Measurements from ENCODE around the gene RASA3. TPM values are rescaled to one million over a fixed set of nuclear protein-coding genes. Genes with fewer than 3 reads are reported as not detected.

The RASA3 gene
- total and polyA plus RNA-seq, 2 of the 8 experiments (the other 6 are each of a cell fraction or from before 2014, with no cell fraction given) = 7.5 to 21.9 TPM

GRCh38 chr13:114123876-114124275 lies 8.5 kb downstream of the RASA3 start:
- H3K27ac ChIP-seq (ENCODE audit: low read depth, low read length) = no peak overlapping the region
- H4K91ac ChIP-seq (replicated peaks; ENCODE audit: insufficient read length, low read length) = no peak overlapping the region
- H3K4ac ChIP-seq (replicated peaks; ENCODE audit: insufficient read length, low read depth, low read length) = no peak overlapping the region
- H3K18ac ChIP-seq (ENCODE audit: extremely low read depth, low read length) = no peak overlapping the region
- no peak overlapping the region; the same call in 1 of the 2 replicates for H4K8ac ChIP-seq (ENCODE audit: extremely low read depth, insufficient read depth, low read length)
- H2BK5ac ChIP-seq (ENCODE audit: low read depth, low read length) = no peak overlapping the region
- no peak overlapping the region for H2BK15ac ChIP-seq (ENCODE audit: low read length)
- H2AFZ ChIP-seq (ENCODE audit: low read length) = no peak overlapping the region
- H3K9ac ChIP-seq (replicated peaks in 1 of 4; ENCODE audit: extremely low read depth in 1 of 4, low read depth in 3 of 4, low read length in 3 of 4) = no peak overlapping the region
- no peaks in the 10 kb centered on the region for H3K9me3 ChIP-seq (ENCODE audit: insufficient read depth in 2 of 2, low read depth in 1 of 2, low read length in 1 of 2)
- no peak for FAIRE-seq
- no peak overlapping the region for H2AK5ac ChIP-seq (ENCODE audit: low read depth, low read length)
- no peak overlapping the region for H3K14ac ChIP-seq (ENCODE audit: insufficient read length)
- no peak for DNase-seq (ENCODE audit: low read depth in 1 of 2, low spot score in 2 of 2)
- H4K20me1 ChIP-seq (replicated peaks in 1 of 2; ENCODE audit: control insufficient read depth in 1 of 2, insufficient read depth in 2 of 2, low read length in 2 of 2) = peaks cover 2 to 10% of the 10 kb centered on the region in 2 experiments
- H3K27me3 ChIP-seq (replicated peaks in 1 of 4; ENCODE audit: control insufficient read depth in 3 of 4, extremely low read depth in 1 of 4, insufficient read depth in 3 of 4, low read length in 3 of 4) = no peaks in the 10 kb centered on the region
- H3K23ac ChIP-seq (ENCODE audit: insufficient read length) = no peak overlapping the region
- ChIA-PET CTCF (ENCODE audit: partially characterized antibody) (no interaction called here), POLR2A (ENCODE audit: partially characterized antibody) (no interaction called here)
- no peaks in the 10 kb centered on the region for H3K36me3 ChIP-seq (ENCODE audit: control insufficient read depth in 2 of 4, insufficient read depth in 4 of 4, low read length in 3 of 4)
- no peak overlapping the region for H2BK12ac ChIP-seq (ENCODE audit: low read depth, low read length)
- peaks cover 17% of the 10 kb centered on the region for H3K79me1 ChIP-seq (ENCODE audit: low read depth, low read length)
- 91% methylated on average over 14 of the region's 14 CpGs; no CpG with 5 or more reads in 1 of the 2 experiments for WGBS, 2 experiments (ENCODE audit: extremely low coverage in 1 of 2, insufficient coverage in 1 of 2, insufficient read length in 1 of 2, insufficient replicate concordance in 2 of 2, low coverage in 1 of 2, low lambda C conversion rate in 2 of 2, missing lambda C conversion rate in 1 of 2)
- H2BK120ac ChIP-seq (replicated peaks; ENCODE audit: low read depth, low read length) = no peak overlapping the region
- no peak overlapping the region for H3K4me3 ChIP-seq (ENCODE audit: extremely low read depth in 1 of 4, insufficient read depth in 2 of 4, low read depth in 3 of 4, low read length in 4 of 4)
- H3K4me2 ChIP-seq (ENCODE audit: insufficient read depth in 1 of 2, low read depth in 2 of 2, low read length in 2 of 2) = no peak overlapping the region
- H3K4me1 ChIP-seq (replicated peaks in 1 of 4; ENCODE audit: control insufficient read depth in 3 of 4, insufficient read depth in 4 of 4, low read length in 3 of 4) = peaks cover 7 to 17% (median 12%) of the 10 kb centered on the region in 4 experiments
- H4K5ac ChIP-seq (ENCODE audit: insufficient read length, low read depth, low read length) = no peak overlapping the region
- H3K79me2 ChIP-seq (ENCODE audit: control insufficient read depth in 1 of 2, insufficient read depth in 2 of 2, low read length in 2 of 2) = peaks cover 0 to 45% of the 10 kb centered on the region in 2 experiments; a peak in 3 of 4 replicates
- no peaks in the 10 kb centered on the region for H3K23me2 ChIP-seq (ENCODE audit: low read depth, low read length)
- no peak overlapping the region for H2BK20ac ChIP-seq (ENCODE audit: low read length)
- H3K56ac ChIP-seq (replicated peaks; ENCODE audit: insufficient read length, low read depth, low read length) = no peak overlapping the region
- TF ChIP-seq MAFK (IDR thresholded peaks at IDR 0.05; ENCODE audit: low read depth, low read length) (no peak), HDAC2 (IDR thresholded peaks at IDR 0.05; ENCODE audit: borderline replicate concordance in 1 of 2, low read depth in 2 of 2, low read length in 2 of 2) (no peak), KDM1A (IDR thresholded peaks at IDR 0.05; ENCODE audit: borderline replicate concordance, low read length) (no peak), HDAC6 (IDR thresholded peaks at IDR 0.05; ENCODE audit: low read depth, low read length) (no peak), JUND (IDR thresholded peaks at IDR 0.05; ENCODE audit: low read length) (no peak), CBX8 (IDR thresholded peaks at IDR 0.05; ENCODE audit: borderline replicate concordance, low read depth, low read length) (no peak), SIN3A (conservative IDR thresholded peaks at IDR 0.05 in 1 of 2, IDR thresholded peaks at IDR 0.05 in 1 of 2; ENCODE audit: low read depth in 1 of 2, low read length in 2 of 2) (no peak), SP2 (IDR thresholded peaks at IDR 0.05; ENCODE audit: low read length) (no peak), PHF8 (conservative IDR thresholded peaks at IDR 0.05; ENCODE audit: low read depth, low read length) (no peak), TAF1 (IDR thresholded peaks at IDR 0.05; ENCODE audit: low read depth, low read length) (no peak), TEAD4 (IDR thresholded peaks at IDR 0.05; ENCODE audit: low read depth, low read length) (no peak), CBX5 (IDR thresholded peaks at IDR 0.05; ENCODE audit: low read depth, low read length) (no peak), SIX5 (IDR thresholded peaks at IDR 0.05; ENCODE audit: low read depth, low read length) (no peak)
